Measurements from ENCODE around the gene SYNGAP1. TPM values are rescaled to one million over a fixed set of nuclear protein-coding genes. Genes with fewer than 3 reads are reported as not detected.

Gene SYNGAP1
- total and polyA plus RNA-seq, 2 of the 8 experiments (the other 6 are each of a cell fraction or from before 2014, with no cell fraction given), result 31.0 to 101 TPM

DNA sequence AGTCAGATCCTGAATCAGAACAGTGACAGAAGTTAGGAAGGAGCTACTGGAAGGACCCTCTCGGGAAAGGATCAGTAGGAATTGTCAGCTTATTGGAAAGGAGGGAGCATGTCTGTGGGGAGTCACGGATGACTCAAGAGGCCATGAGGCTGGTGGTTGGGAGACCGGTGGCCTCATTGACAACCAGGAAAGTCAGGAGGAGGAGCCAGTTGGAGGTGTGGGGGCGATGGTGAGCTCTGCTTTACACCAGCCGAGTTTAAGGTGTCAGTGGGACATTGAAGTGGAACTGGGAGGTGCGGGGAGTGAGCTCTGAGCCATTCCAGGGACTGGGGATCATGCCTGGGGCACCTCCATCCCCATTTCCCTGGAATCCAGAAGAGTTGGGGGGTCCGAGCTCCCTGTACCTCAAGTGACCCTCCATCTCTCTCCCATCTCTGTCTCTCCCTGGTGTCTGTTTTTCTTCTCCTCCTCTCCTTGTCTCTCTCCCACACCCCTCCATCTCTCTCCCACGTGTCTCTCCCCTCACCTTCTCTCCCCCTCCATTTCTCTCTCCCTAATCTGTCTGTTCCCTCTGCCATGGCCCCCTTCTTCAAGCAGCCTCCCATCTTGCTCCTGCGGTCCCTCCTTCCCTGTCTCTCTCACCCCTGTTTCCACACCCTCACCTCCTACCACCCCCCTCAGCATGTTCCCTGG lies 20.2 kb downstream of the SYNGAP1 start:
- H3K4ac ChIP-seq (replicated peaks; ENCODE audit: insufficient read length, low read depth, low read length), result no peak overlapping the region
- no peak overlapping the region for H2BK20ac ChIP-seq (ENCODE audit: low read length)
- no peak overlapping the region for H2AFZ ChIP-seq (ENCODE audit: low read length)
- peak in 1 of 2 experiments; percentile 54; a peak in 1 of 3 replicates for TF ChIP-seq POLR2A (IDR thresholded peaks at IDR 0.05; ENCODE audit: control extremely low read depth in 1 of 2, low read depth in 2 of 2, low read length in 2 of 2)
- TF ChIP-seq SAP30 (IDR thresholded peaks at IDR 0.05; ENCODE audit: insufficient read depth, insufficient replicate concordance, low read length), result no peak
- H3K9ac ChIP-seq (replicated peaks in 1 of 4; ENCODE audit: extremely low read depth in 1 of 4, low read depth in 3 of 4, low read length in 3 of 4), result no peak overlapping the region
- no peak overlapping the region for H2AK5ac ChIP-seq (ENCODE audit: low read depth, low read length)
- no peak overlapping the region for H2BK15ac ChIP-seq (ENCODE audit: low read length)
- no peak overlapping the region for H4K5ac ChIP-seq (ENCODE audit: insufficient read length, low read depth, low read length)
- no peak overlapping the region for H4K8ac ChIP-seq (ENCODE audit: extremely low read depth, insufficient read depth, low read length)
- H3K4me2 ChIP-seq (ENCODE audit: insufficient read depth in 1 of 2, low read depth in 2 of 2, low read length in 2 of 2), result no peak overlapping the region
- H3K4me3 ChIP-seq (ENCODE audit: extremely low read depth in 1 of 4, insufficient read depth in 2 of 4, low read depth in 3 of 4, low read length in 4 of 4), result no peak overlapping the region
- H3K14ac ChIP-seq (ENCODE audit: insufficient read length), result no peak overlapping the region
- H3K9me3 ChIP-seq (ENCODE audit: insufficient read depth in 2 of 2, low read depth in 1 of 2, low read length in 1 of 2), result no peaks in the 10 kb centered on the region; a peak in 1 of 4 replicates
- DNase-seq (ENCODE audit: low read depth in 1 of 2, low spot score in 2 of 2), result no peak
- 0 out of 2 replicates have a peak, but pooled peaks cover 2% of the 10 kb centered on the region for H3K79me1 ChIP-seq (ENCODE audit: low read depth, low read length)
- no peak overlapping the region for H3K56ac ChIP-seq (replicated peaks; ENCODE audit: insufficient read length, low read depth, low read length)
- 81% methylated on average over 9 of the region's 9 CpGs; no CpG with 5 or more reads in 1 of the 2 experiments for WGBS, 2 experiments (ENCODE audit: extremely low coverage in 1 of 2, insufficient coverage in 1 of 2, insufficient read length in 1 of 2, insufficient replicate concordance in 2 of 2, low coverage in 1 of 2, low lambda C conversion rate in 2 of 2, missing lambda C conversion rate in 1 of 2)
- H4K91ac ChIP-seq (replicated peaks; ENCODE audit: insufficient read length, low read length), result no peak overlapping the region
- no peak for FAIRE-seq
- no peak overlapping the region for H3K27ac ChIP-seq (ENCODE audit: low read depth, low read length)
- no peak overlapping the region for H3K23ac ChIP-seq (ENCODE audit: insufficient read length)
- no peaks in the 10 kb centered on the region; a peak in 1 of 7 replicates for H3K4me1 ChIP-seq (replicated peaks in 1 of 4; ENCODE audit: control insufficient read depth in 3 of 4, insufficient read depth in 4 of 4, low read length in 3 of 4)
- ChIA-PET POLR2A (ENCODE audit: partially characterized antibody) (interaction anchor here (0.7 to 14.8 kb wide), 12 partner anchors 9 to 269 kb away, joined by 3 to 381 read pairs (median 4); partner anchors contain the start of genes CUTA, PFDN6, SYNGAP1 and WDR46), CTCF (ENCODE audit: partially characterized antibody) (interaction anchor here (0.7 to 4.7 kb wide), 7 partner anchors 10 to 191 kb away, joined by 3 to 22 read pairs (median 3); no protein-coding TSS in a partner anchor)
- no peak overlapping the region for H2BK120ac ChIP-seq (replicated peaks; ENCODE audit: low read depth, low read length)
- H3K79me2 ChIP-seq (ENCODE audit: control insufficient read depth in 1 of 2, insufficient read depth in 2 of 2, low read length in 2 of 2), result peaks cover 0 to 15% of the 10 kb centered on the region in 2 experiments; a peak in 2 of 4 replicates
- H3K27me3 ChIP-seq (replicated peaks in 1 of 4; ENCODE audit: control insufficient read depth in 3 of 4, extremely low read depth in 1 of 4, insufficient read depth in 3 of 4, low read length in 3 of 4), result no peaks in the 10 kb centered on the region
- no peak overlapping the region for H2BK12ac ChIP-seq (ENCODE audit: low read depth, low read length)
- no peak overlapping the region for H2BK5ac ChIP-seq (ENCODE audit: low read depth, low read length)
- peaks cover 52 to 96% (median 85%) of the 10 kb centered on the region in 4 experiments for H3K36me3 ChIP-seq (ENCODE audit: control insufficient read depth in 2 of 4, insufficient read depth in 4 of 4, low read length in 3 of 4)
- no peak overlapping the region for H3K18ac ChIP-seq (ENCODE audit: extremely low read depth, low read length)
- no peaks in the 10 kb centered on the region for H3K23me2 ChIP-seq (ENCODE audit: low read depth, low read length)
- peaks cover 4 to 30% of the 10 kb centered on the region in 2 experiments for H4K20me1 ChIP-seq (replicated peaks in 1 of 2; ENCODE audit: control insufficient read depth in 1 of 2, insufficient read depth in 2 of 2, low read length in 2 of 2)
